Skin epidermis (tissue), 12 donors: ENCODE data around the gene LCP2.
"Not testable (repeated sequence)": the region's sequence is repeated elsewhere in the genome, so short reads cannot be mapped to it uniquely, and the experiment has no call there.

Experiments
- H3K27ac ChIP-seq, 21 experiments: fragments of 200-600 bp; sonication (generic) in 11 of 21; one replicate each; pipeline ENCODE4 v1.5.0; 2020; ENCODE audit warnings: mild to moderate bottlenecking in 3 of 21, inconsistent platforms in 2 of 21, moderate library complexity in 2 of 21
- H3K4me3 ChIP-seq, 7 experiments: fragments of 200-600 bp; sonication (generic) in 2 of 7; one replicate each; pipeline ENCODE4 v1.5.0; 2020; ENCODE audit warnings: inconsistent platforms in 2 of 7, mild to moderate bottlenecking in 2 of 7, moderate library complexity in 1 of 7

The LCP2 gene

DNA sequence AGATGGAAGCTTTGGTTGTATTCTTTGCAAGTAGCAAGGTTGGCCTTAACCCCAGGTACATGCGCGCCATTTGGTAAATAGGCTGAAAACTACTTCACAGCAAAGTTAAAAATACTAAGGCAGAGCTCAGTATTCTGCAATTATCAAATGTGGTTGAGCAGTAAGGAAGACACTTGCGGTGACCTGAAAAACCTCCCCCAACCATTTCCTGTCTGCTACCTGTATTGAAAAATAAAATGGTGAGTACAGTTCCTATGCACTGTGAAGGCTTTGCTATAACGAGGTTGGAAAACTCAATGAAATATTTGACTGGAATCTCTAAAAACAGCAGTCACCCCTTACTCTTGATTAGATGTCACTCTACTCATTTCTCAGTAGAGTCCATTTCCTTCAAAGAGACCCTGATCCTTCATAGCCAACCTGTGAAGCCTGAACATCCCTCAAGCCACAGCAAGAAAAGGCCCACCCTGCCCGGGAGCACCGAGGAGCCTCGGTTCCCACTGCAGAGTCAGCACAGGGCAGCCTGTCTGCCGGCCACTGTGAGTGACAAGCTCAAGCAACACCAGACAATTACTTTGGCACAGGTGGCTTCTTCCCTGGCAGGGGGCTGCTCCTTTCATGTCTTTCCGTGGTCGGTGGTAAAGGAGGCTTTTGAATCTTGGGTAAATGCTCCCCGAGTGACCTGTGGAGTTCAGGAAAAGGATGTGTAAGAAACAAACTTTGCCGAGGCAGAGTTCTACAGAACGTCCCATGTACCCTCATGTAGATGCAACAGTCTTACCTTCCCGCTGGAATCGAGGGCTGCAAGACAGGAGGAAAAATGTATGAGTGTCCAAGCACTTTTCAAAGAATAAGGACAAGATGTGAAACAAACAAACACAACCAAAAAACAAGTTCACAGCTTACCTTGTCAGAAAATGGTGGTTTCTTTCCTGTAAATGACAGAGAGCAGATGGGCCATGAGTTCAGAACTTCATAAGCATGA is 35.2 kb downstream of the LCP2 start:
- Histone ChIP-seq H3K4me3 (no peak overlapping the region), H3K27ac (peak overlapping the region in 10 of 21 experiments; percentile 14 to 84 (median 60))

DNA sequence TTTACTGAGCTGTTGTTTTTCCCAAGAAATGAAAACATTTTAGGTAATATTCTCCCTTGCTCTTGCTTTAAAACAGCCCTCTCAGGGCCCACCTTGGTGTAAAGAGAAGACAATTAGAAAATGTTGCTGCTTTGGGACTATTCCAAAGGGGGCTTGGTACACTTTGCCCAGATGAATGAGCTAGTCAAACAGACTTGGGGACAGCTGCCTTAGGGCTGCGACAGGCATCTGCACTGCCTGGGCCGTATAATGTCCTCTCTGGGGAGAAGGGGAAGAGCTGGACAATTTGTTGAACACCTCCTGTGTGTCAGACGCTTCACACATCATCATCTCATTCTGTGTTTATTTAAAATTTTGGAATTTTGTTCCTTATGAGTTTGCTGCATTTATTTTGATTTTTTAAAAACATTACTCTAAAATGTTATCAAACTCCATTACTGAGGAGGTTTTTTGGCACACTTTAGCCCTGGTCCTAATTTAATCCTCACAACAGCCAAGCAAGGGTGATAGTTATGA is 36.0 kb downstream of the LCP2 start:
- no peak overlapping the region for H3K4me3 ChIP-seq
- peak overlapping the region in 3 of 21 experiments; percentile 26 to 84 (median 75) for H3K27ac ChIP-seq

DNA sequence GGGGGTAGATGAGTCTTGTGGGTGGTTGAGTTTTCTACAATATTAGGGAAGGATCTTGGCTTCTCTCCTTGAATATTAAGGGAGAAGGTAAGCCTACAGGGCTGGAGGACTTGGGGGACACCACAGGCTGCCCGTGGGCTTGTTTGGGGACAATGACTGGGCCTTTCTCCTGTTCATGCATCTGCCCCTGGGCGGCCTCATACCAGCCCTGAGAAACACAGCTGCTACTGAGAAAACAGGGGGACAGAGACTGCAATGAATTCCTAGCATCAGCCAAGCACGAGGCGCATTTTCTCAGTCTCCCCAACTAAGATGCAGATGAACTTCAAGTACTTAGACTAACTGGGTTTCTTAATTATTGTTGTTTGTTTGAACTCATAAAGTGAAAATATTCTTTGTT is 40.2 kb downstream of the LCP2 start:
- H3K27ac ChIP-seq = no peak overlapping the region
- no peak overlapping the region for H3K4me3 ChIP-seq

DNA sequence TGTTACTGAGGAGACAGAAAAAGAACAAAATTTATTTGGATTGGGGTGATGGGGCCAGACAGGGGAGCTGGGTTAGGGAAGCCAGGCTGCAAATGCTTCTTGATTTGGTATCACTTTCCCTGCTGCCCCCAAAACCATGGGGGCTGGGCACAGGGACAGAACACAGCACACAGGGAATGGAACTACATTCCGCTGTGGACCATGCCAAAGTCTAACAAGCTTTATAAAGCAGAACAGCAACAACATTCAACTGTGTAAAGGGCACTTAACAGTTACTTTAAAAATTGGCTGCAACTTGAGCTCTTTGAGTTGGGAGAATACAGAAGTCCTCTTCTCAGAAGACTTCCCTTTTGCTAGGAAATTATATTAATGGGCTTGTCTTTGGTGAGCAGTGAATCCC is 41.0 kb downstream of the LCP2 start:
- H3K27ac ChIP-seq = no peak overlapping the region
- H3K4me3 ChIP-seq = no peak overlapping the region

DNA sequence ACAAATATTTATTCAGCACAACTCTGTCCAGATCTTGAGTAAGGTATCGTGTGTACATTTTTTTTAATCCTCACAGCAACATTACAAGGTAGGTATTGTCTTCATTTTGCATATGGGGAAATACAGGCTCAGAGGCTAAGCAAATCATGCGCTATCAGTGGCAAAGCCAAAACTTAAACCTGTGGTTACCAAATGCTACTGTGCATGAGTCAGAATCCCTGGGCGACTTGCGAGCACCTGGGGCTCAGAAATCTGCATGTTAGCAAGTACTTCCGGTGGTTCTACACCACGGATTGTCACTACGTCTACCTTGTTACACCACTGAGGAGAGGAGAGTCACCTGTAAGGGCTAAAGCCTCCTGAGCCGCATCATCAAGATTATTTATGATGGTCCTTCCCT is 43.5 kb downstream of the LCP2 start:
- Histone ChIP-seq H3K27ac (peak overlapping the region in 4 of 21 experiments; percentile 3 to 34 (median 30)), H3K4me3 (no peak overlapping the region)

DNA sequence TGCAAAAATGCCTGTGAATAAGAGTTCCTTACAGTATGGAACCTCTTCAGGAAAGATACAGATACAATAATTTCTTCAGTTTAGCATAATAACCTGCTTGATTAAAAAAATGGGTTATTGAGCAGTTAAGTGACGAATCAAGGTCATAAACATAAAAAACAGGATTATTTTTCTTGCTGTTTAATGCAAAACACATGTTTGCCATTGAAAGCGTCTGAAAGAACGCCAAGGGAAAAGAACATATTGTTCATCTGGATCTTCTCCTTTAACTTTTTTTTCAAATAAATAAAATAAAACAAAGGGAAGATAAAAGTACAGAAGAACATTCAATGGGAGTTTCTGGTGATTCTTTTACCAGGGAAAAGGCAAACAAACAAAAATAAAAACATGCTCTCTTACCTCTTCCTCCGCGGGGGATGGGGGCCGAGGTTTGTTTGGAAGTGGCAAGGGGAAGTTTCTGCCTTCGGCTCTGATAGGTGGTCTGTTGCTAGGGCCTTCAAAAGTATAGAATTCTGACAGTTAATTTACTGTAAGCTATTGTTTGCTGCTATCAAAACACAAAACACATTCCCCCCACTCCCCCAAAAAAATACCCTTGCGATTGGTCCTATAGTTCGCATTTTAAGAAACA is 44.7 kb downstream of the LCP2 start:
- H3K27ac ChIP-seq = peak overlapping the region in 7 of 21 experiments; percentile 8 to 48 (median 26)
- no peak overlapping the region for H3K4me3 ChIP-seq

DNA sequence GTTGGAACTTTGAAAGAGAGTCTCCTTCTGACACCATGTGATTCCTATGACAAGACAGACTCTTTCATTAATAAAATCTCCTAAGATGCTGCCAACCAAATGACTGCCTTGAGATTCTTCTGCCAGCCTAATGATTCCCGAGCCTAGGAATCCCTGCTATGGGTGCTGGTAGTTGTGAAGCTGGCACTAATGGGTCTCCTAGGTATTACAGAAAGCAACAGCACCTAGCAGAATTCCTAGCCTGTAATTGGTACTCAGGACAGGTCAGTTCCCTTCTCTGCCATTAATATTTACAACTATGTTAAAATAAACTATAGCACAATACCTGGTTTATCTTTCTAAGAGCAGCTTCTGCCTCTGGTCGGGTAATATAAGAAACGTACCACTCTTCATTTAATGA is 45.5 kb downstream of the LCP2 start:
- Histone ChIP-seq H3K27ac (peak overlapping the region in 1 of 21 experiments; percentile 42), H3K4me3 (no peak overlapping the region)

DNA sequence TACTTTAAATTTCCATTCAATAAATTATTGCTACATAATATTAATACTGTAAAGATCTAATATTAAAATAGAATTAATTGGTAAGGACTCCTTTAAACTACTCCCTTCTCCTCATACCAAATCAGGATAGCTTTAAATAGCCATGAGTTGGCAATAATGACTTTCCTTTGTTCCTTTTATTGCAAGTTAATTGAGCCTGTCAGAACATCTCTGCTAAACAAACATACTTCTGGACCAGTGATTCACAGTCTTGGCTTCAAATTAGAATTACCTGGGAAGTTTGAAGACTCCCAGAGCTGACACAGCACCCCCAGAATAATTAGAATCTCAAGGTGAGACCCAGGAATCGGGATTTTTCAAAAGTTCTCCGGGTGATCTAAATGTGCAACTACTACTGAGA is 46.1 kb downstream of the LCP2 start:
- Histone ChIP-seq H3K4me3 (no peak overlapping the region), H3K27ac (peak overlapping the region in 1 of 21 experiments; percentile 39)

DNA sequence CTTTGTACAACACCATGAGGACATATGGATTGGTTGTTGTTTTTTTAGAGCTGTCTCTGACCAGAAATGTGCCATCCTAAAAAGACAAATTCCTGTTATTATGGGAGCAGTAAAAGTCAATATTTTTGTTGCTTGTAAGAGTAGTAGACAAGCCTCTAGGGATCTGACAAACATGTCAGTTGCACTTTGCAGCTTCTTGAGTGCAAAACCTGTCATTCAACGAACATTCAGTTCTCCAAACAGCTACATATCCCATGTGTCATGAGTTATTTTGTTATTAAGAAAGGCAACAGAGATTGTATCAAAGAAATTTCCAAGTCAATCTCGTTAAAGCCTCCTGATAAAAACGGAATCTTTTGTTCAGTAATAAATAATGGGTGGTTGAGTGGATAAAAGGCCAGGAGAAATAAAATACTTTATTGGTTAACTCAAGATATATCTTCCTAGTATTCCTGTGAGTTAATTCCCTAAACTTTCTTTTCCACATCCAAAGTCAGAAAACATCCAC is 46.7 kb downstream of the LCP2 start:
- Histone ChIP-seq H3K4me3 (no peak overlapping the region), H3K27ac (peak overlapping the region in 1 of 21 experiments; percentile 39)

DNA sequence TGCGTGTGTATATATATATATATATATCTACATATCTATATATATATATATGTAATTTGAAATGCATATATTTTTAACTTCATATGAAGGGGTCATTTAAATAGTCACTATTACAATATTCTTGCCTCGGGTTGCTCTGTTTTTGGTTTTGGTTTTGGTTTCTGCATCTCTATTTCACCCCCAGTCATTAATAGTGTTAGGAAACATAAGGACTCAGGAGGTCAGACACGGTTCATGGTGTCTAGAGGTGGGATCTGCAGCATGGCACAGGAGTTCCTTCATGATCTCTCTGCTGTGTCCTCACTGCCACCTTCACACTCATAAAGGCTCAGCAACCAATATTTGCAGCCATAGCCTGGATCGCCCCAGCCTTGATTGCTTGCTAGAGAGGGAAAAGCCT is 48.2 kb downstream of the LCP2 start:
- Histone ChIP-seq H3K27ac (no peak overlapping the region), H3K4me3 (no peak overlapping the region)

DNA sequence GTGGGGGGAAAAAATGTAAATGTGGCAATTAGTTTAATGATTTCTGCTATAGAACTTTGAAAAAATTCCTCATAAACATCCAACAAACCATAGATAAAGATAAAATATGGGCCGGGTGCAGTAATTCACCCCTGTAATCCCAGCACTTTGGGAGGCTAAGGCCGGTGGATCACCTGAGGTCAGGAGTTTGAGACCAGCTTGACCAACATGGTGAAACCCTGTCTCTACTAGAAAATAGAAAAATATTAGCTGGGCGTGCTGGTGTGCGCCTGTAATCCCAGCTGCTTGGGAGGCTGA is 48.7 kb downstream of the LCP2 start:
- H3K27ac ChIP-seq, H3K4me3 ChIP-seq: not testable (repeated sequence)

DNA sequence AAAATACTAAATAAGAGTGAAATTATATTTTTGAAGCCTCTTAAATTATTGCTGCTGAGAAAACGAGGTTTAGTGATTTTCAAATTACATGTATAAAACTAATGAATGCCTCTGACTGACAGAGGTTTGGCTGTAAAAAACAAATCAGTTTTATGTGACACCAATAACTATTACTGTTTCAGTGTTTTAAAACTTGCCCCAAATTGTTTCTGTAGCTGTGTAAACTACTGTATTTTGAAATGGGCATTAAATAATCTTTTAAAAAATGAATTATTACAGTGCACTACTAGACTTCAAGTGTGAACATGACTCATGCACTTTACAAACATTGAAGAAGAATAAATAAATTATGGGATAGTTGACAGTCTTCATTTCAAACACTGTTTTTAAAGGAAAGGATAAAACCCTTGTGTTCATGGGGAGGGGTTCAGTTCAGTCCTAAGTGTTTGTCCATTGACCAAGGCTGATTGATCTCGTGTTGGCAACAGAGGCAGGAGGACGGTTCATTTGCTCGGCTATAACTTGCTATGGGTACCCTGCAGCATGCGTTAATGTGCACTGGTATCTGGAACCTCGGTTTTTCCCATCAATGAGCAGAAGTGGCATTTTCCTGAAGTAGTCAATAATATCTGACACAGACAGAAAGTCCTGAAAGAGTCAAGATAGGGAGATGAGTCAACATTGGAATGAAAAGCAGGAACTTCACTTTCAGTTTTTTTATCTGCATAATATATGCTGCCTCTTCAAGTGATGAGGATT is 49.2 kb downstream of the LCP2 start:
- Histone ChIP-seq H3K27ac (no peak overlapping the region), H3K4me3 (no peak overlapping the region)

DNA sequence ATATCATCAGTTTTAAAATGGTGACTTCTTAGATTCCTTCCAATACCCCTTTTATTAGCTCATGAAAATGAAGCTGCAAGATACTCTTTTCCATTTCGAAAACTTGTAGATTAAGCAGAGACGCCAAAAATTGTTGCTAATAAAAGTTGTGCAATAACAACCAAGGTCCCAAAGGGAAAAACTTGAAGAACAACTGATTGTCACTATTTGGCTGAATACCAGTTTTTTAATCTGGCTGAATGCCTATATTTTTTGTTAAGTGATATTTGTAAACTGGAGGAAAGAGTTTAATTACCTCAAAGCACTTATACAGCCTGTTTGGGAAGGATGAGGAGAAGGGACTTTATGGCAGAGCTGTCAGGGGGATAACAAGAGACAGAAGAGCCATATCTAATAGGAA is 50.2 kb downstream of the LCP2 start:
- Histone ChIP-seq H3K27ac (no peak overlapping the region), H3K4me3 (no peak overlapping the region)

DNA sequence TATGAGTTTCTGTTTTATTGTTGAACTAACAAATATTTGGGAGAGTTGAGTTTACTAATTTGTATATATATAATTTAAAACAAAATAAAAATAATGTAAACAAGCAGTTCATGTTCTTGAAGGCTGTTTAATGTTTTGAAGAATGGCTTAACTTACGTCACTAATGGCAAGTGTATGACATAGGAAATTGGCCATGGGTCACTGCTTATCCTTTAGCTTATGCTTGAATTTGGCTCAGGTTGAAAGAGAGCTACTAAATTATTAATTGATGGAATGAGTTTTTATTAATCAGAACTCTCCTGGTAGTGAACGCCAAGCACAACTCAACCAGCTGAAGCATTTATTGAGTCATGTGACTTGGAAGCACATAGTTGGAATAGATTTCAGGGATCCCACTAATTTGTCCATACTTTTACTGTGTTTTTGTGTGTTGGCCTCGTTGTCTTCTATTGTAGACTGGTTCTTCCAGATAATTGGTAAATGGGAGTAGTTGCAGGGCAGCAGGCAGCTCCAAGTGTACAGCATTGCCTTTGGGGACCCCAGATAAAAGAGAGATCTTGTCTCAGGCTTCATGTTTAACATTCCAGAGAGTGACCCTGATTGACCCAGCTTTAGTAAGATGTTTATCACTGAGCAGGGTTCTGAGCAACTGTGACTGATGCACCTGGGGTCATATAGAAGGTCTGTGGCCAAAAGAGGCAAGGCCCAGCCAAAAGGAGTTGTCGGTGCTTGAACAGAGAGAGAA is 51.3 kb downstream of the LCP2 start:
- Histone ChIP-seq H3K27ac (no peak overlapping the region), H3K4me3 (no peak overlapping the region)

DNA sequence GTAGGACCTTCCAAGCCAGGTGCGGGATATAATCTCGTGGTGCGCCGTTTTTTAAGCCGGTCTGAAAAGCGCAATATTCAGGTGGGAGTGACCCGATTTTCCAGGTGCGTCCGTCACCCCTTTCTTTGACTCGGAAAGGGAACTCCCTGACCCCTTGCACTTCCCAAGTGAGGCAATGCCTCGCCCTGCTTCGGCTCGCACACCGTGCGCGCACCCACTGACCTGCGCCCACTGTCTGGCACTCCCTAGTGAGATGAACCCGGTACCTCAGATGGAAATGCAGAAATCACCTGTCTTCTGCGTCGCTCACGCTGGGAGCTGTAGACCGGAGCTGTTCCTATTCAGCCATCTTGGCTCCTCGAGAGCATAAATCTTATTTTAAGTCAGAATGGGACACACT is 52.1 kb downstream of the LCP2 start:
- H3K27ac ChIP-seq, H3K4me3 ChIP-seq: not testable (repeated sequence)

DNA sequence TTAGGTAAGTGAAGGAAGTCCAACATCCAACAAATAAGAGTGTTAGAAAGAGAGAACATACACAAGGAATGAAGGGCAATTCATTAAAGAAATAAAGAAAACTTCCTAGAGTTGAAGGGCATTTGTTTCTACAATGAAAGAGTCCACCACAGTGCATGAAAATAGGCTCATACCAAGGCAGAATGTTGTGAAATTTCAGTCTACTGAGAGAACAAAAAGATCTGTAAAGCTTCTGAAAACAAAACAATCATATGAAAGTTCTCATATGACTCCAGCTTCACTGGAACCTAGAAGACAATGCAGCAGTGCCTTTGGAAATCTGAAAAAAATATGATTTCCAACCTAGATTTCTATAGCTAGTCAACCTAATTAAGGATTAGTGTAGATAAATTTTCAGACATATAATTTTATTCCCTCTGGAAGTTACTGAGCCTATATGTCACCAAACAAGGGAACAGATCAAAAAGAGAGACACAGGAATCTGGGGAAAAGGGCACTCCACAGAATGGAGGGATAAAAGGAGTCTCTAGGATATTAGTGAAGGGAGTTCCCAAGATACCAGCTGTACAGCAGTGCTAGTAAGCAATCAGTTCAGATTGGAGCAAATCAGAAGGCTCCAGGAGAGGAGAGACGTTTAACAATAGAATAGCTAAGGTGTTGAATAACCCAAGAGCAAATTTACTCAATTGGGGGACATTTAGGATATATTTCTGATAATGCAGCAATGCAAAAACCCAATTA is 59.0 kb downstream of the LCP2 start:
- Histone ChIP-seq H3K4me3 (no peak overlapping the region), H3K27ac (peak overlapping the region in 2 of 21 experiments; percentile 42 to 43)

DNA sequence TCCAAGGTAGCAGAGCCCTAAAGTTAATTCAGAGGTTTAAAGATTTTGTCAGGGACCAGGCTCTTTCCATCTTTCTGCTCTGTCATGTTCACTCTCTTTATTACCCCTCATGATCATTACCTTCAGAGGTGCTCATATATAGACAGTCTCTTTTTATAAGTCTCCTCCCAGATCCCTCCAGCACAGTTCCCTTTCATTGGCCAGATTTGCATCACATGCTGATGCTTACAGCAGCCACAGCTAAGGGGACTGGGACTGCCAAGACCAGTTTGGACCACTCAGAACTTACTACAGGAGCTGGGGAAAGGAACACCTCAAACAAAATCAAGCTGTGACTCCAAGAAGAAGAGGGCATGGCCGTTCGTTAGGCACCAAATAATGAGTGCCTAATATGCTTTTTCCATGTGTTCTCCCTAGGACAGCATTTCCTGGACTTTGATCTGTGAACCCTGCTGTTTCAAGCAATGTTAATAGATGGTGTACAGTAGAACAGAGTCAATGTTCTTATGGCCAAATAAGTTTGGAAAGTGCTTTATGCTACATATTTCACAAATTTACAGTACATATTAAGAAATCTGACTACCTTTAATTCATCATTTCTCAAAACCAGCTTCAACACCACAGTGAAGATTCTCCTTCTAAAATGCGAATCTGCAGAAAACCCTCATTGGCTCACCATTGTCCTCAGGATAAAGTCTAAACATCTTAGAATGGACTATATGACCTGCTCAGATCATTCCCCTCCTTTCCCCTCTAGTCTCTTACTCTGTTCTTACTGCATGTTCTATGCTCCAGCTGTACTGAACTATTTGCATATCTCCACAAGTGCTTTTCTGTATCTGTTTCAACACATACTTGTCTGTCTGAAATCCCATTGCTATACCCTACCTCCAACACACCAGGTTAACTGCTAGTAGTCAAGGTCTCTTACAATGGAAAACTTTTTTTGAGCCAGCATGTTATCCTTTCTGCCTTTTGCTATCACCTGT is 61.4 kb downstream of the LCP2 start:
- H3K4me3 ChIP-seq = no peak overlapping the region
- no peak overlapping the region for H3K27ac ChIP-seq
